Adrenal gland (tissue), 5 donors: ENCODE data around the gene HOXA9.

Source experiments
- POLR2A ChIP-seq, 2 donors: fragments of 450-650 bp; IDR thresholded peaks; one replicate each; pipeline ENCODE4 v1.6.1; 2017; ENCODE audit warnings: antibody characterized with exemption in 2 of 2, mild to moderate bottlenecking in 2 of 2, moderate library complexity in 1 of 2
- TF ChIP-seq, protein P1 (sequence below), 6 experiments: fragments of 450-650 bp in 4 of 6; fragments of 200-600 bp in 2 of 6; sonication (generic) in 1 of 6; IDR thresholded peaks; 1 replicate in 5 of 6; 2 replicates in 1 of 6; pipeline versions ENCODE4 v1.5.1 to v1.8.0; 2016 to 2021; ENCODE audit warnings: antibody characterized with exemption in 6 of 6, mild to moderate bottlenecking in 2 of 6, moderate library complexity in 1 of 6
- donor health status: DM: no; HTN: no; CAD: no.

DNA sequence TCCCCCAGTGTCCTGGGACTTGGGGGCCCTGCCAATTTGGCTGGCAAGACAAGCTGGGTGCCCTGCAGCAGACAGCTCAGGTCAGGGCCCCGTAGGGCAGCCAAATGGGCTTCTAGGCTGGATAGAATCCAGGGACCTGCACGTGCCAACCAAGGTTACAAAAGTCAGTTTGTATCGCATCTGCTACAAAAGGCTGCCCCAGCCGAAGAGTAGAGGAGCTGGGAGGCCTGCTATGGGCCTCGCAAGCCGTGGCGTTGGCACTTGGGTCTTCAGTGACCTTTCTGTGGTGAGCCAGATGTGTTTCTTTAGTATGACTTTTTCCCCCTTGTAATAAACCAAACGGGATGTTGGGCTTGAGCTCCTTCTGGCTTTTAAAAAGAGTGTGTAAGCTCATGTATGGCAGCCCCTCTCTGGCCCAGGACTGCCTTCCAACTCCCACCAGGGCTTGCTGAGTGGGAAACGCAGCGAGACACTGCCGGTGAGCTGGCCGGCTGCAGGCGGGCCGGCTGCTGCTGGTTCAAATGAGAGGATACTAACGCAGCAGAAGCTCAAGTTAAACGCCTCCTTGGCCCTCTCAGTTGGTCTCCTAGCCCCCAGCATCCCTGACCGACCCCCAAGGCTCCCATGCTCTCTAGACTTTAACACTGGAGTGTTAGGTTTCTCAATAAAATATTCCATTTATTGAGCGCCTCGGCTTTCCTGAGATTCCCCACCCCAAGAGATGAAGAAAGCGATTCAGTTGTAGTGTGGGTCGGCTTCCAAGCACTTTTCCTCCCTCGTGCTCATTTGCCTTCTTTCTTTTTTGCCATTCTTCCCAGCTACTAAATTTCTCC is 11.8 kb upstream of the HOXA9 start:
- TF ChIP-seq, protein P1, sequence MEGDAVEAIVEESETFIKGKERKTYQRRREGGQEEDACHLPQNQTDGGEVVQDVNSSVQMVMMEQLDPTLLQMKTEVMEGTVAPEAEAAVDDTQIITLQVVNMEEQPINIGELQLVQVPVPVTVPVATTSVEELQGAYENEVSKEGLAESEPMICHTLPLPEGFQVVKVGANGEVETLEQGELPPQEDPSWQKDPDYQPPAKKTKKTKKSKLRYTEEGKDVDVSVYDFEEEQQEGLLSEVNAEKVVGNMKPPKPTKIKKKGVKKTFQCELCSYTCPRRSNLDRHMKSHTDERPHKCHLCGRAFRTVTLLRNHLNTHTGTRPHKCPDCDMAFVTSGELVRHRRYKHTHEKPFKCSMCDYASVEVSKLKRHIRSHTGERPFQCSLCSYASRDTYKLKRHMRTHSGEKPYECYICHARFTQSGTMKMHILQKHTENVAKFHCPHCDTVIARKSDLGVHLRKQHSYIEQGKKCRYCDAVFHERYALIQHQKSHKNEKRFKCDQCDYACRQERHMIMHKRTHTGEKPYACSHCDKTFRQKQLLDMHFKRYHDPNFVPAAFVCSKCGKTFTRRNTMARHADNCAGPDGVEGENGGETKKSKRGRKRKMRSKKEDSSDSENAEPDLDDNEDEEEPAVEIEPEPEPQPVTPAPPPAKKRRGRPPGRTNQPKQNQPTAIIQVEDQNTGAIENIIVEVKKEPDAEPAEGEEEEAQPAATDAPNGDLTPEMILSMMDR (IDR thresholded peaks at IDR 0.05): no peak
- no peak for TF ChIP-seq POLR2A (IDR thresholded peaks at IDR 0.05)
